ENCODE measurements around the gene GOSR2.

GRCh38 chr17:46884552-46884951 lies 38.4 kb upstream of the GOSR2 start:
- no peak for TF ChIP-seq CTCF (IDR thresholded peaks at IDR 0.05)
- TF ChIP-seq POLR2A (IDR thresholded peaks at IDR 0.05): no peak

Data from breast epithelium (tissue), 3 donors.